Hematopoietic multipotent progenitor cell treated with erythropoietin and hydrocortisone succinate and interleukin-3 and kit ligand, for 4 days (in vitro differentiated cells): ENCODE measurements around the gene KMO.
A peak's percentile ranks its signal among the peaks of the same experiment; 100 is the strongest.

ENCODE experiments used
- DNase-seq: peaks from one replicate; pipeline ENCODE4 v3.0.0-alpha.2; 2015

KMO gene

GRCh38 chr1:241630899-241631298 is 98.7 kb downstream of the KMO start:
- DNase-seq = no peak

- no peak for DNase-seq
Measured at GRCh38 chr1:241631674-241632073, 99.5 kb downstream of the KMO start.

GRCh38 chr1:241632987-241633386 is 100.8 kb downstream of the KMO start:
- DNase-seq = no peak

- DNase-seq = no peak
Measured at GRCh38 chr1:241635556-241636152, 103.5 kb downstream of the KMO start.

GRCh38 chr1:241636291-241636690 is 104.1 kb downstream of the KMO start:
- DNase-seq = no peak

GRCh38 chr1:241637046-241637590 is 104.9 kb downstream of the KMO start:
- DNase-seq = no peak

GRCh38 chr1:241637604-241638003 is 105.4 kb downstream of the KMO start:
- DNase-seq = peak; percentile 71

- peak; percentile 10 for DNase-seq
Measured at GRCh38 chr1:241638099-241638682, 106.0 kb downstream of the KMO start.

- peak; percentile 38 for DNase-seq
Measured at GRCh38 chr1:241638909-241639622, 106.9 kb downstream of the KMO start.

- peak; percentile 62 for DNase-seq
Measured at GRCh38 chr1:241639623-241640148, 107.5 kb downstream of the KMO start.

GRCh38 chr1:241640149-241640866 is 108.1 kb downstream of the KMO start, which contains the start of the genes CHML and OPN3:
CHML (minus strand) TSS chr1:241640369; CDS start chr1:241635766, 4,603 bp downstream.
OPN3 (minus strand) TSS chr1:241640369; CDS start chr1:241640254, 115 bp downstream.
- DNase-seq = peak; percentile 96

- no peak for DNase-seq
Measured at GRCh38 chr1:241640867-241641622, 108.9 kb downstream of the KMO start.

GRCh38 chr1:241641773-241642592 is 109.8 kb downstream of the KMO start:
- DNase-seq = no peak

GRCh38 chr1:241642593-241642944 is 110.4 kb downstream of the KMO start:
- no peak for DNase-seq

- no peak for DNase-seq
Measured at GRCh38 chr1:241644259-241644658, 112.1 kb downstream of the KMO start.

- DNase-seq = no peak
Measured at GRCh38 chr1:241645199-241645598, 113.0 kb downstream of the KMO start.
